Loucy (cell line): ENCODE results near the gene SLC35G3.

ENCODE experiments used
- H2AFZ ChIP-seq: fragments of 200-600 bp; sonication (generic); 2 replicates; pipeline ENCODE4 v1.6.0; 2016; ENCODE audit warnings: antibody characterized with exemption, mild to moderate bottlenecking, low read length, moderate library complexity
- H3F3A ChIP-seq: fragments of 200-600 bp; 2 replicates; pipeline ENCODE4 v1.6.0; 2016; ENCODE audit warnings: antibody characterized with exemption, low read depth, mild to moderate bottlenecking
- H3K27me3 ChIP-seq: fragments of 200-600 bp; sonication (generic); 2 replicates; pipeline ENCODE4 v1.6.1; 2014; ENCODE audit warnings: low read length, mild to moderate bottlenecking; ENCODE audit not compliant: insufficient read depth, poor library complexity, severe bottlenecking
- H3K36me3 ChIP-seq: fragments of 200-600 bp; sonication (generic); 2 replicates; pipeline ENCODE4 v1.6.1; 2016; ENCODE audit warnings: low read length; ENCODE audit not compliant: insufficient read depth
- H3K4me1 ChIP-seq: fragments of 200-600 bp; sonication (generic); 2 replicates; pipeline ENCODE4 v1.5.1; 2014; ENCODE audit warnings: low read length, mild to moderate bottlenecking; ENCODE audit not compliant: insufficient read depth, poor library complexity, severe bottlenecking
- H3K4me2 ChIP-seq: fragments of 200-600 bp; sonication (generic); 2 replicates; pipeline ENCODE4 v1.6.0; 2014; ENCODE audit warnings: antibody characterized with exemption, low read length, low read depth, mild to moderate bottlenecking; ENCODE audit not compliant: poor library complexity, severe bottlenecking
- H3K4me3 ChIP-seq: fragments of 200-600 bp; sonication (generic); 2 replicates; pipeline ENCODE4 v1.5.1; 2014; ENCODE audit warnings: low read length, mild to moderate bottlenecking, mixed read lengths; ENCODE audit not compliant: poor library complexity, severe bottlenecking
- H3K79me2 ChIP-seq: fragments of 200-600 bp; sonication (generic); 2 replicates; pipeline ENCODE4 v1.6.1; 2014; ENCODE audit warnings: low read length; ENCODE audit not compliant: insufficient read depth
- H3K9ac ChIP-seq: fragments of 200-600 bp; sonication (generic); 2 replicates; pipeline ENCODE4 v1.6.0; 2014; ENCODE audit warnings: mild to moderate bottlenecking, low read depth, low read length, moderate library complexity; ENCODE audit not compliant: poor library complexity, severe bottlenecking
- H3K9me2 ChIP-seq: fragments of 200-600 bp; sonication (generic); replicated peaks from 2 replicates; pipeline ENCODE4 v1.6.1; 2016; ENCODE audit warnings: low read depth, low read length, mixed read lengths
- H3K9me3 ChIP-seq: fragments of 200-600 bp; sonication (generic); 2 replicates; pipeline ENCODE4 v1.6.1; 2014; ENCODE audit warnings: mild to moderate bottlenecking, antibody characterized with exemption, low read length, low read depth; ENCODE audit not compliant: insufficient read depth
- H4K20me1 ChIP-seq: fragments of 200-600 bp; sonication (generic); 2 replicates; pipeline ENCODE4 v1.6.0; 2014; ENCODE audit warnings: antibody characterized with exemption, low read length, mild to moderate bottlenecking; ENCODE audit not compliant: insufficient read depth, poor library complexity, severe bottlenecking
- CTCF ChIP-seq: fragments of 200-600 bp; sonication (generic); conservative IDR thresholded peaks from 2 replicates; pipeline ENCODE4 v1.5.1; 2014; ENCODE audit warnings: mild to moderate bottlenecking, antibody characterized with exemption, low read length
- EZH2phosphoT487 ChIP-seq: fragments of 200-600 bp; IDR thresholded peaks from 2 replicates; pipeline ENCODE4 v1.6.1; 2018; ENCODE audit warnings: antibody characterized with exemption, mild to moderate bottlenecking, moderate library complexity, borderline replicate concordance

The SLC35G3 gene

GRCh38 chr17:35218915-35219314 lies 24.7 kb upstream of the SLC35G3 start:
- H3K4me2 ChIP-seq = no peak overlapping the region
- peaks cover 91% of the 10 kb centered on the region for H3K27me3 ChIP-seq

DNA sequence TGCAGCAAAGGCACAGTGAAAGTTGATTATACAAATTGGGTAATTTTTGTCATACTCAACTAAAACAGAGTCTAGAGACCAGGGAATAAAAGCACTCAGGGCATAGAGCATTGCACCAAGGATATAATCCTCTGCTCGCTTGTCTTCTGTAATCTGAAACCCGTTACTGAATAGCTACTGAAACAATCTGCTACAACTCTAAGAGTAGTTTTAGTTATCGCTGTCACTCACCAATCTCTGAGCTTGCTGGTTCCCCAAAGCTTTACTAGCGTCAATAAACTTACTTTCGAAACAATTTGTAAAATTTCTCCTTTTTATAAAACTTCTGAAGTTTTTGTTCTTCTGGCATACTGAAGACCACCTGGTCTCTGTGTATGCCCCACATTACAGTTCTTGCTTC lies 22.9 kb upstream of the SLC35G3 start:
- H3K4me1 ChIP-seq = peaks cover 33% of the 10 kb centered on the region
- H3K4me3 ChIP-seq = no peak overlapping the region
- H3K4me2 ChIP-seq = no peak overlapping the region
- no peaks in the 10 kb centered on the region for H3K79me2 ChIP-seq
- H3F3A ChIP-seq = no peaks in the 10 kb centered on the region; the same call in 1 of the 2 replicates
- no peak overlapping the region for H3K9ac ChIP-seq
- H3K27me3 ChIP-seq = peaks cover 90% of the 10 kb centered on the region
- no peaks in the 10 kb centered on the region for H3K9me3 ChIP-seq
- H3K36me3 ChIP-seq = no peaks in the 10 kb centered on the region
- H3K9me2 ChIP-seq = no peaks in the 10 kb centered on the region
- peaks cover 4% of the 10 kb centered on the region for H4K20me1 ChIP-seq
- no peak overlapping the region for H2AFZ ChIP-seq
- TF ChIP-seq CTCF (no peak), EZH2phosphoT487 (no peak)

More at GRCh38 chr17:35218915-35219314, 24.7 kb upstream of the SLC35G3 start:
- no peak for TF ChIP-seq EZH2phosphoT487
- TF ChIP-seq CTCF = no peak
- no peak overlapping the region for H3K4me3 ChIP-seq
- no peaks in the 10 kb centered on the region; the same call in 1 of the 2 replicates for H3F3A ChIP-seq
- no peaks in the 10 kb centered on the region for H3K9me2 ChIP-seq
- H3K9ac ChIP-seq = no peak overlapping the region
- H2AFZ ChIP-seq = no peak overlapping the region
- peaks cover 21% of the 10 kb centered on the region for H3K4me1 ChIP-seq
- no peaks in the 10 kb centered on the region for H3K9me3 ChIP-seq
- peaks cover 4% of the 10 kb centered on the region for H4K20me1 ChIP-seq
- H3K79me2 ChIP-seq = no peaks in the 10 kb centered on the region
- H3K36me3 ChIP-seq = no peaks in the 10 kb centered on the region

GRCh38 chr17:35214631-35215273 lies 20.6 kb upstream of the SLC35G3 start:
- H4K20me1 ChIP-seq = peaks cover 4% of the 10 kb centered on the region
- peak overlapping the region; percentile 63 for H3K4me3 ChIP-seq
- no peaks in the 10 kb centered on the region for H3K36me3 ChIP-seq
- H3K9me2 ChIP-seq = no peaks in the 10 kb centered on the region
- H3K4me2 ChIP-seq = peak overlapping the region; percentile 85
- peaks cover 33% of the 10 kb centered on the region for H3K4me1 ChIP-seq
- no peak overlapping the region for H2AFZ ChIP-seq
- no peaks in the 10 kb centered on the region for H3K79me2 ChIP-seq
- peaks cover 90% of the 10 kb centered on the region for H3K27me3 ChIP-seq
- peak overlapping the region; percentile 23 for H3K9ac ChIP-seq
- no peaks in the 10 kb centered on the region; the same call in 1 of the 2 replicates for H3F3A ChIP-seq
- H3K9me3 ChIP-seq = no peaks in the 10 kb centered on the region
- TF ChIP-seq EZH2phosphoT487 (no peak), CTCF (no peak)
